H1 (cell line): ENCODE data around the gene TRAK1. TPM values are rescaled to one million over a fixed set of nuclear protein-coding genes. Genes with fewer than 3 reads are reported as not detected.

Source experiments
- CTCF ChIA-PET: fragments of 300-600 bp; sonication (Branson Sonifier 250); formaldehyde crosslinking; loops from one replicate; lab custom pipeline; 2021; ENCODE audit not compliant: partially characterized antibody; lab: Charles Lee
- POLR2A ChIA-PET: fragments of 300-600 bp; sonication (Branson Sonifier 250); formaldehyde crosslinking; loops from one replicate; lab custom pipeline; 2021; ENCODE audit warnings: inconsistent platforms; ENCODE audit not compliant: partially characterized antibody; lab: Charles Lee
- DNase-seq, 2 experiments: peaks; one replicate each; pipeline versions ENCODE4 v3.0.0 to v3.0.0-alpha.2; 2010 to 2022; ENCODE audit warnings: low spot score in 2 of 2, low read depth in 1 of 2, mixed read lengths in 1 of 2
- FAIRE-seq: peaks from 2 replicates; lab custom pipeline; 2011; peaks lifted over from hg19 to GRCh38; lab: Jason Lieb, UNC
- H2AFZ ChIP-seq: 2 replicates; pipeline ENCODE4 v1.8.1; 2012; ENCODE audit warnings: low read length, inconsistent platforms
- H2AK5ac ChIP-seq: 2 replicates; pipeline ENCODE4 v1.6.1; 2013; ENCODE audit warnings: low read depth, low read length
- H2BK120ac ChIP-seq: replicated peaks from 2 replicates; pipeline ENCODE3; 2013; ENCODE audit warnings: low read depth, low read length, inconsistent platforms
- H2BK12ac ChIP-seq: 2 replicates; pipeline ENCODE4 v1.6.1; 2013; ENCODE audit warnings: low read depth, low read length
- H2BK15ac ChIP-seq: 2 replicates; pipeline ENCODE4 v1.6.1; 2013; ENCODE audit warnings: low read length
- H2BK20ac ChIP-seq: 2 replicates; pipeline ENCODE4 v1.6.1; 2013; ENCODE audit warnings: low read length
- H2BK5ac ChIP-seq: 2 replicates; pipeline ENCODE4 v1.6.1; 2013; ENCODE audit warnings: low read depth, low read length
- H3K14ac ChIP-seq: 2 replicates; pipeline ENCODE4 v1.6.1; 2013; ENCODE audit warnings: inconsistent platforms; ENCODE audit not compliant: insufficient read length
- H3K18ac ChIP-seq: 2 replicates; pipeline ENCODE4 v1.6.1; 2013; ENCODE audit warnings: low read length; ENCODE audit errors: extremely low read depth
- H3K23ac ChIP-seq: 2 replicates; pipeline ENCODE4 v1.6.1; 2013; ENCODE audit warnings: inconsistent platforms; ENCODE audit not compliant: insufficient read length
- H3K23me2 ChIP-seq: 2 replicates; pipeline ENCODE4 v1.6.1; 2013; ENCODE audit warnings: low read depth, low read length
- H3K27ac ChIP-seq: 2 replicates; pipeline ENCODE4 v1.6.1; 2011; ENCODE audit warnings: low read depth, low read length, inconsistent platforms
- H3K27me3 ChIP-seq, 4 experiments: replicated peaks in 1 of 4; 1 replicate in 1 of 4; 2 replicates in 3 of 4; pipeline versions ENCODE4 v1.6.1 to v1.8.1; 2011 to 2013; ENCODE audit warnings: low read length in 3 of 4, mild to moderate bottlenecking in 3 of 4, inconsistent platforms in 2 of 4, mixed read lengths in 2 of 4, moderate library complexity in 1 of 4; ENCODE audit not compliant: control insufficient read depth in 3 of 4, insufficient read depth in 3 of 4; ENCODE audit errors: extremely low read depth in 1 of 4
- H3K36me3 ChIP-seq, 4 experiments: 2 replicates each; pipeline versions ENCODE4 v1.6.1 to v1.8.1; 2011 to 2013; ENCODE audit warnings: mild to moderate bottlenecking in 4 of 4, low read length in 3 of 4, moderate library complexity in 2 of 4, control low read depth in 1 of 4, inconsistent platforms in 1 of 4; ENCODE audit not compliant: insufficient read depth in 4 of 4, control insufficient read depth in 2 of 4
- H3K4ac ChIP-seq: replicated peaks from 2 replicates; pipeline ENCODE3; 2013; ENCODE audit warnings: low read length, low read depth, mixed read lengths, inconsistent platforms; ENCODE audit not compliant: insufficient read length
- H3K4me1 ChIP-seq, 4 experiments: replicated peaks in 1 of 4; 1 replicate in 1 of 4; 2 replicates in 3 of 4; pipeline versions ENCODE4 v1.6.1 to v1.8.1; 2011 to 2013; ENCODE audit warnings: low read length in 3 of 4, inconsistent platforms in 2 of 4, mixed read lengths in 1 of 4; ENCODE audit not compliant: insufficient read depth in 4 of 4, control insufficient read depth in 3 of 4
- H3K4me2 ChIP-seq, 2 experiments: 2 replicates each; pipeline versions ENCODE4 v1.6.1 to v1.8.1; 2011 to 2013; ENCODE audit warnings: low read depth in 2 of 2, low read length in 2 of 2, control low read depth in 1 of 2, inconsistent platforms in 1 of 2, mild to moderate bottlenecking in 1 of 2; ENCODE audit not compliant: insufficient read depth in 1 of 2
- H3K4me3 ChIP-seq, 4 experiments: fragments of 200-600, 300-600 bp in 1 of 4; sonication (generic), shearing (Covaris generic), sonication (Bioruptor Twin) in 1 of 4; 2 replicates each; pipeline versions ENCODE4 v1.5.1 to v1.8.1; 2011 to 2016; ENCODE audit warnings: low read length in 4 of 4, low read depth in 3 of 4, control low read depth in 2 of 4, inconsistent platforms in 2 of 4, mild to moderate bottlenecking in 2 of 4, mixed read lengths in 1 of 4, moderate library complexity in 1 of 4; ENCODE audit not compliant: insufficient read depth in 2 of 4; ENCODE audit errors: extremely low read depth in 1 of 4
- H3K56ac ChIP-seq: replicated peaks from 2 replicates; pipeline ENCODE3; 2013; ENCODE audit warnings: low read depth, mild to moderate bottlenecking, mixed read lengths, low read length, inconsistent platforms; ENCODE audit not compliant: insufficient read length
- H3K79me1 ChIP-seq: 2 replicates; pipeline ENCODE4 v1.6.1; 2013; ENCODE audit warnings: low read depth, low read length, control low read depth
- H3K79me2 ChIP-seq, 2 experiments: 2 replicates each; pipeline versions ENCODE4 v1.6.1 to v1.8.1; 2012 to 2013; ENCODE audit warnings: low read length in 2 of 2, mild to moderate bottlenecking in 2 of 2, inconsistent platforms in 1 of 2; ENCODE audit not compliant: insufficient read depth in 2 of 2, control insufficient read depth in 1 of 2
- H3K9ac ChIP-seq, 4 experiments: replicated peaks in 1 of 4; 1 replicate in 1 of 4; 2 replicates in 3 of 4; pipeline versions ENCODE4 v1.6.1 to v1.8.1; 2011 to 2013; ENCODE audit warnings: low read depth in 3 of 4, low read length in 3 of 4, control low read depth in 2 of 4, mild to moderate bottlenecking in 2 of 4, moderate library complexity in 2 of 4, inconsistent platforms in 1 of 4; ENCODE audit errors: extremely low read depth in 1 of 4
- H3K9me3 ChIP-seq, 2 experiments: 2 replicates each; pipeline versions ENCODE4 v1.6.1 to v1.8.1; 2012 to 2013; ENCODE audit warnings: mild to moderate bottlenecking in 2 of 2, moderate library complexity in 2 of 2, control low read depth in 1 of 2, inconsistent platforms in 1 of 2, low read depth in 1 of 2, low read length in 1 of 2, mixed read lengths in 1 of 2; ENCODE audit not compliant: insufficient read depth in 2 of 2
- H4K20me1 ChIP-seq, 2 experiments: replicated peaks in 1 of 2; 2 replicates each; pipeline versions ENCODE3 to v1.8.1; 2011 to 2013; ENCODE audit warnings: inconsistent platforms in 2 of 2, low read length in 2 of 2, mild to moderate bottlenecking in 1 of 2; ENCODE audit not compliant: insufficient read depth in 2 of 2, control insufficient read depth in 1 of 2
- H4K5ac ChIP-seq: 2 replicates; pipeline ENCODE4 v1.6.1; 2013; ENCODE audit warnings: low read length, low read depth, mixed read lengths, inconsistent platforms; ENCODE audit not compliant: insufficient read length
- H4K8ac ChIP-seq: 2 replicates; pipeline ENCODE4 v1.8.0; 2013; ENCODE audit warnings: mild to moderate bottlenecking, moderate library complexity, low read length, inconsistent platforms; ENCODE audit not compliant: insufficient read depth; ENCODE audit errors: extremely low read depth
- H4K91ac ChIP-seq: replicated peaks from 2 replicates; pipeline ENCODE3; 2013; ENCODE audit warnings: low read length, mixed read lengths, inconsistent platforms; ENCODE audit not compliant: insufficient read length
- ASH2L ChIP-seq: fragments of 200-600, 300-600 bp; sonication (generic); IDR thresholded peaks from one replicate; pipeline ENCODE4 v1.7.1; 2017; ENCODE audit warnings: low read length
- CTCF ChIP-seq, 3 experiments: IDR thresholded peaks; 1 replicate in 2 of 3; 2 replicates in 1 of 3; pipeline versions ENCODE4 v1.5.1 to v1.6.1; 2011; ENCODE audit warnings: low read length in 3 of 3, mild to moderate bottlenecking in 3 of 3, inconsistent platforms in 2 of 3, low read depth in 1 of 3, moderate library complexity in 1 of 3; ENCODE audit not compliant: insufficient read depth in 1 of 3; ENCODE audit errors: control extremely low read depth in 1 of 3
- RAD21 ChIP-seq, 2 experiments: IDR thresholded peaks in 1 of 2; conservative IDR thresholded peaks in 1 of 2; 2 replicates each; pipeline ENCODE4 v1.6.1; 2011; ENCODE audit warnings: low read depth in 2 of 2, low read length in 2 of 2, improper control_type of control experiment in 1 of 2, inconsistent platforms in 1 of 2, mild to moderate bottlenecking in 1 of 2, moderate library complexity in 1 of 2
- YY1 ChIP-seq: IDR thresholded peaks from 2 replicates; pipeline ENCODE4 v1.6.1; 2011; ENCODE audit warnings: low read depth, mild to moderate bottlenecking, low read length
- WGBS, 2 experiments: shearing (Covaris generic) in 1 of 2; methylation state at CpG; one replicate each; pipeline versions ENCODE4 v1.1.6 to v1.1.7; 2013 to 2015; ENCODE audit warnings: low lambda C conversion rate in 2 of 2, mixed read lengths in 2 of 2, inconsistent platforms in 1 of 2, low coverage in 1 of 2, missing lambda C conversion rate in 1 of 2; ENCODE audit not compliant: insufficient replicate concordance in 2 of 2, insufficient coverage in 1 of 2, insufficient read length in 1 of 2; ENCODE audit errors: extremely low coverage in 1 of 2, missing lambda C conversion rate in 1 of 2; 5-methylcytosine and 5-hydroxymethylcytosine counted together
- polyA plus RNA-seq, 7 experiments: library from polyadenylated mRNA; depleted of rRNA in 3 of 7; stranded (reverse) in 5 of 7; unstranded in 2 of 7; fragments of >200 nt in 5 of 7; fragments of 200-250 nt in 2 of 7; gene quantifications; 1 replicate in 5 of 7; 2 replicates in 1 of 7; 4 replicates in 1 of 7; pipeline versions ENCODE4 v1.2.1 to v1.2.3, GENCODE V29; 2011 to 2013; ENCODE audit warnings: missing spikeins in 2 of 7, mixed read lengths in 2 of 7
- total RNA-seq: library from RNA; stranded (reverse); fragmentation: NEBNext Ultra II Directional; extraction: Animal tissue kit (Norgen Biotek cat#: 25700); gene quantifications from 2 replicates; pipeline ENCODE4 v1.2.1, GENCODE V29; 2021

TRAK1 gene
- total and polyA plus RNA-seq, 2 of the 8 experiments (the other 6 are each of a cell fraction or from before 2014, with no cell fraction given): 21.3 to 32.7 TPM

DNA sequence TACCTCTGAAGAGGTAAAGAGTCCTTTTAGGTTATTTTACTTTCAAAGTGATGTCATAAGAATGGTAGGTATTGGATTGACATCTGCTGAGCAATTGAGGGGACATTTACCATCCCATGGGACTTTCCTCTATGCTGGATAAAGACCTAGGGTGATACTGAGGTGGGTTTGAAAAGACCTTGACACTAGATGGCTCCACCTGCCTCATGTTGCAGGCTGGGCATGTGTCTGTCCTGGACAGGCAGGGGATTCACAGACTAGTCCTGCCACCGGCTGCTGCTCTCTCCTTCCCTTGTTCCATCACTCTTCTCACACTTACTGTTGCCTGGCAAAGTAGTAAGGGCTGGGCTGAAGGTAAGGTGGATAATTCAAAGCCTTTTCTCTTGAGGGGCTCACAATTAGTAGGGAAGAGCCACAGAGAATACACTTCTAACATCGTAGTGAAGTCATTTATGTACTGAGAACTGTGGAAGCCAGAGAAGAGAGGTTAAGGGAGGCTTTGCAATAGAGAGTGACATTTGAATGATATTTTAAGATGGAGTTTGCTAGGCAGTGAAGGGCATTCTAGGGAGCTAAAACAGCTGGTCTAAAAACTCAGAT is 27.7 kb downstream of the TRAK1 start:
- Histone ChIP-seq H3K9me3 (no peaks in the 10 kb centered on the region), H3K4ac (no peak overlapping the region), H3K14ac (no peak overlapping the region), H3K56ac (no peak overlapping the region), H3K27ac (no peak overlapping the region), H4K5ac (no peak overlapping the region), H3K9ac (no peak overlapping the region), H3K18ac (no peak overlapping the region), H2BK5ac (no peak overlapping the region), H4K20me1 (peaks cover 0 to 5% of the 10 kb centered on the region in 2 experiments), H3K4me2 (no peak overlapping the region), H2BK15ac (no peak overlapping the region), H3K27me3 (no peaks in the 10 kb centered on the region), H2BK120ac (no peak overlapping the region), H3K4me1 (peaks cover 2 to 5% (median 4%) of the 10 kb centered on the region in 4 experiments; a peak in 6 of 7 replicates), H2BK20ac (no peak overlapping the region), H3K36me3 (no peaks in the 10 kb centered on the region), H4K8ac (no peak overlapping the region), H3K23ac (no peak overlapping the region), H3K4me3 (no peak overlapping the region), H3K23me2 (no peaks in the 10 kb centered on the region), H4K91ac (no peak overlapping the region), H3K79me2 (peaks cover 0 to 11% of the 10 kb centered on the region in 2 experiments; a peak in 1 of 4 replicates), H3K79me1 (peaks cover 2% of the 10 kb centered on the region; the same call in 1 of the 2 replicates), H2BK12ac (no peak overlapping the region), H2AK5ac (no peak overlapping the region), H2AFZ (no peak overlapping the region)
- 72% methylated on average over 2 of the region's 2 CpGs; no CpG with 5 or more reads in 1 of the 2 experiments for WGBS, 2 experiments
- FAIRE-seq: peak; percentile 76
- peak in 1 of 2 experiments; percentile 19 for DNase-seq
- ChIA-PET CTCF (interaction anchor here (0.6 to 8.2 kb wide), 36 partner anchors 9 to 1249 kb away, joined by 3 to 249 read pairs (median 5); no protein-coding TSS in a partner anchor), POLR2A (interaction anchor here (0.6 kb wide), 1 partner anchor 8 kb away, joined by 3 read pairs; no protein-coding TSS in a partner anchor)
- TF ChIP-seq CTCF (IDR thresholded peaks at IDR 0.05; ENCODE audit: control extremely low read depth in 1 of 3, insufficient read depth in 1 of 3, low read depth in 1 of 3, low read length in 3 of 3) (peak; percentile 74 to 83 (median 78)), ASH2L (no peak), RAD21 (IDR thresholded peaks at IDR 0.05 in 1 of 2, conservative IDR thresholded peaks at IDR 0.05 in 1 of 2; ENCODE audit: low read depth in 2 of 2, low read length in 2 of 2) (peak; percentile 82 to 86), YY1 (no peak)
- TF ChIP-seq, all 59 proteins: peak for 2
